ENCODE data around the gene TYW5.

The TYW5 gene

GRCh38 chr2:199883474-199884212, 71.6 kb downstream of the TYW5 start:
- DNase-seq: no peak
- TF ChIP-seq POLR2A (IDR thresholded peaks at IDR 0.05; ENCODE audit: low read length): no peak

- TF ChIP-seq POLR2A (IDR thresholded peaks at IDR 0.05; ENCODE audit: low read length) (no peak), GATA1 (IDR thresholded peaks at IDR 0.05; ENCODE audit: low read depth, low read length) (no peak)
- DNase-seq: no peak
Measured at GRCh38 chr2:199882667-199883066, 72.6 kb downstream of the TYW5 start.

Measured in erythroblast (primary cell).